GM18861 (cell line): Measurements from ENCODE around the gene USP20.

ENCODE experiments used
- ATAC-seq: cut with Tn5 transposase; IDR thresholded peaks from one replicate; pipeline ENCODE4 v1.9.1; 2021; ENCODE audit not compliant: unreplicated experiment

USP20 gene

DNA sequence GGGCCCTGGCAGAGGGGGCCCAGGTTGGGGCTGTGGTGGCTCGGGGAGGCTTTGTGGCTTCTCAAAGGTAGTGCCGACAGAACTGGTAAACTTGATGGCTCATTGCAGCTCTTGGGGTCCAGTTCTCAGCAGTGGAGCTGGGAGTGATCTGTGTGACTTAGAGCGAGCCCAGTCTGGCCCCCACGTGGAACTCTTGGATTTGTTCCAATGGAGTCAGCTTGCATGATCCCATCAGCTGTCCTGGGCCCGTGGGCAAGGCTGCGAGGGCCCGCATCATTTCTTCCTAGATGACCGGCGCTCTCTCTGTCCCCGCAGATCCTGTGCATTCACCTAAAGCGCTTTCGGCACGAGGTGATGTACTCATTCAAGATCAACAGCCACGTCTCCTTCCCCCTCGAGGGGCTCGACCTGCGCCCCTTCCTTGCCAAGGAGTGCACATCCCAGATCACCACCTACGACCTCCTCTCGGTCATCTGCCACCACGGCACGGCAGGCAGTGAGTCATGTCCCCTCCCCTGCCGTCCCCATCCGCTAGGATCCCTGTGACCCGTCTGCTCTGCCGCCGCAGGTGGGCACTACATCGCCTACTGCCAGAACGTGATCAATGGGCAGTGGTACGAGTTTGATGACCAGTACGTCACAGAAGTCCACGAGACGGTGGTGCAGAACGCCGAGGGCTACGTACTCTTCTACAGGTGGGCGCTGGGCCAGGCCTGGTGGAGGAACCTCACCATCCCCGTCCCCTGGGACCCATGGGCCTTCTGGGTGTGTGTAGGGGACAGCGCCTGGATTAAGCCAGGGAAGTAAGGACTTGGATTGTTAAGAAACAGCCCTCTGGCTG, 39.2 kb downstream of the USP20 start:
- ATAC-seq, result no peak

GRCh38 chr9:129875181-129875611, 39.9 kb downstream of the USP20 start:
- no peak for ATAC-seq

GRCh38 chr9:129875687-129876395, 40.6 kb downstream of the USP20 start:
- no peak for ATAC-seq

- ATAC-seq, result no peak
These were observed 41.6 kb downstream of the USP20 start for GRCh38 chr9:129876815-129877214.

- ATAC-seq, result no peak
These were observed 43.0 kb downstream of the USP20 start for GRCh38 chr9:129878291-129878690.

DNA sequence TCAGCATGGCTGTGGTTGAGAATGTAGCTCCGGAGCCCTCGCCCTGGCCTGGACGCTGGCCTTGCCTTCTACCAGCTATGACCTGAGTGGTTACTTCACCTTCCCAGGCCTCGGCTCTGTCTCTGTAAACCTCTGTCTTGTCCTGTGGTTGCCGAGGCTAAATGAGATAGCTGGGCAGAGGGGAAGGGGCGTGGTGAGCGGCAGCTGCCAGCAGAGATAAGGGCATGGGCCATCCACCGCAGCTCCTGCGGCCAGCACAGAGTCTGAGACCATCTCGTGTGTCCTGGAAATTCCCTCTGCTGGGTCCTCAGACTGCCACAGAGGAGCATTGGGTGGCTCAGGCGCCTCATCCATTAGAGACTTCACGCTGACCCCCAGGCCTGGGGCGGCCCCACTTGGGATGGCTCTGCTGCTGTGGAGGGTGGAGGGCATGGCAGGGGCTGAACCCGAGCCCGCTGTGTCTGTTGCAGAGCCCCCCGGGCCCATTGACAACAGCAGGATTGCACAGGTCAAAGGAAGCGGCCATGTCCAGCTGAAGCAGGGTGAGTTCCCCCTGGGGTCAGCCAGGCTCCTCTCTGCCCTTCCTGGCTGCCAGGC, 43.9 kb downstream of the USP20 start:
- no peak for ATAC-seq

GRCh38 chr9:129879991-129880653, 44.9 kb downstream of the USP20 start:
- no peak for ATAC-seq

DNA sequence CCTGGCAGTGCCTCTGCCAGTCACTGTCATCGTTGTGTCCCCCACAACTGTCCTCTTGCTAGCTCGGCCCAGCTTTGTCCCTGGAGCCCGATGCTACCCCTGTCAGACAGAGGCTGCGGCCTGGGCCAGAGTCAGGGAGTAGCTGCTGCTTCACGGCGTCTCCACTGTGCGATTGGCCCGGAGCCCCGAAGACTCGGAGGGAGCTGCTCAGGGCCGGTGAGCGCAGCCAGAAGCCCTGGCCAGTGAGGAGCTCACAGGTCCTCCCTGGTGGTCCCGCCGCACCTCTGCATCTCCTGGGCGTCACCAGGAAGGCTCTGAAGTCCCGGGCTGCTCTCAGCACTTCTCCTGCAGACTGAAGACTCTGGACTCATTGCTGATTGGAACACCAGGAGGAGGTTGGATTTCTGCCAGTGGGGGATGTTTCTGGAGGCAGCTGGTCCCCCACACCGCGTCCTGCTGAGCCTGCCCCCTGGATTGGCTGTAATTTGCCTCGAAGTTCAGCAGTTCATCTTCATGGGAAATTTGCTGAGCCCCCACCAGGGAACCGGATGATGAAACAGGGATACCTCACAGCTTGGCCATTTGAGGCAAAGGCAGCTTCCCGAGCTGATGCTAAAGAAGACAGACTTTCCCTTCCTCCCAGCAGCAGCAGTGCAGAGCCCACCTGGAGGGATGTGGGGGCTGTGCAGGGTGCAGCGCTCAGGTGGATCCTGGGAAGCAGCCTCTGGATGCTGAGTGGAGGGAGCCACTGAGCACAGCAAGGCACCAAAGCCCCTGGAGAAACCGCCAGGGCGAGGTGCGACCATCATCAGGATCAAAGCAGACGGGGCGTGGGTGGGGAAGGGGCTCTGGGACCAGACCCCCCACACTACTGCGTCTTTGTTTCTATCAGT, 45.6 kb downstream of the USP20 start:
- no peak for ATAC-seq

DNA sequence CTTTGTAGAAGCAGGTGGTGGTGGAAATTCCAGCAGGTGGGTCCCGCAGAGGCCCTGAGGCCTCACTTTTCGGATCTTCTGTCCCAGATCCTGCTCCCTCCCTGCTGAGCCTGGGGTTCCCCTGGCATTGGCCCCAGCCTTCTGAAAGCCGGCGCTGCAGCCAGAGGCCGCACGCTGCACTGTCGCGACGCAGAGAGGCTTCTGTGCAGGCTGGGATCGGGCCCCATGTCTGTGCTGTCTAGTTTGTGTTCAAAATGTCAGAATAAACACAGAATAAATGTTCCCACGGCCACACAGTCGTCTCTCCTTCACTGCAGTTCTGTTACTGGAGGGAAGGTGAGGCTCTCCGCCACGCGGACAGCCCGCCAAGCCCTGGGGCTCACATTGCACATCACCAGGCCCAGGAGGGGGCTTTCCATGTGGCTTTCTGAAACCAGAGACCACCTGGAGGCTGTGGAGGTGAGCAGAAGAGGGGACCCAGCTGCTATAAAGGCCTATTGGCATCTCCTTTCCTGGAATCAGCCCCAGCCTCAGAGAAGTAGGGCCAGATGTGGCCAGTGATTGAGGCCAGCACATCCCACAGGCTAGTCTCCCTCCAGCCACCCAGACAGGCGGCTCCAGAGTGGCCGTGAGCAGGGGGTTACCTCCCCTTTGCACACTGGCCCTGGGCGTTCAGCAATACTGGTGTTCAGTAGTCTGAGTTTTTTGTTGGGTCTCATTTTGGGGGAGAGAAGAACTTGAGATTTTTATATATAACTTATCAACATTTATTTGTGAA, 46.5 kb downstream of the USP20 start:
- no peak for ATAC-seq

DNA sequence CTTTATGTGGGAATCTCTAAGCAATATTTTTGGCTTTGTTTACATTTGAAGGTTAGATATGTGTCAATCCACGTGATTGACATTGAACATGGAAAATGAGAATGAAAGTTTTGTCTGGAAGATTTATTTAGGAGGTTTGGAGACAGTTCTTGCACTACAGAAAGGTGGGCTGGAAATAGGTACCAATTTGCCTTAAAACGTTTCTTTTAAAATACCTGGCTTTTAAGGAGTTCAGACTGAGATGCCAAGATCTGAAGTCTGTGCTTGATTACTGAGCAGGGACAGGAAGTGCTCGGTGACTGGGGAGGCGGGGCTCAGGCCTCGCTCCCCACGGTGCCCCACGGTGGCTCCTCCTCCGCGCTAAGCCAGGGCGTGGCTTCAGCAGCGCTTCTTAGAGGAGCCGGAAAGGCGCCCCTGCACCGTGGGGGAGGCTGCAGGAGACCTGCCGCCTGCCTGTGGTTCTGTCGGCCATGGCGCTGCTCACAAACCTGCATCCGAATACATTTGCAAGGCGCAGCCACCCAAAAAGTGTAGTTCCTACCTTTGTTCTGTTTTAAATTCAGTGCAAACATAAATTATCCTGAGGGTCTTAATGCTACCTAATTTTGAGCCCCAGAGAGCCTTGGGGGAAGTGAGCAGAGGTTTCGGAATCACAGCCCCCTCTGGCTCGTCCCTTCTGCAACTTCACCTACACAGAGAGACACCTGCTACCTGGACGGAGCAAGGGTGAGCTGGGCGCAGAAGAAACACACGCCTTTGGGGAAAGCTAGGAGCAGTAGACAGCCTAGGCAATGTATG, 49.2 kb downstream of the USP20 start:
- ATAC-seq, result peak; percentile 28

- no peak for ATAC-seq
These were observed 49.9 kb downstream of the USP20 start for GRCh38 chr9:129885018-129885669.

DNA sequence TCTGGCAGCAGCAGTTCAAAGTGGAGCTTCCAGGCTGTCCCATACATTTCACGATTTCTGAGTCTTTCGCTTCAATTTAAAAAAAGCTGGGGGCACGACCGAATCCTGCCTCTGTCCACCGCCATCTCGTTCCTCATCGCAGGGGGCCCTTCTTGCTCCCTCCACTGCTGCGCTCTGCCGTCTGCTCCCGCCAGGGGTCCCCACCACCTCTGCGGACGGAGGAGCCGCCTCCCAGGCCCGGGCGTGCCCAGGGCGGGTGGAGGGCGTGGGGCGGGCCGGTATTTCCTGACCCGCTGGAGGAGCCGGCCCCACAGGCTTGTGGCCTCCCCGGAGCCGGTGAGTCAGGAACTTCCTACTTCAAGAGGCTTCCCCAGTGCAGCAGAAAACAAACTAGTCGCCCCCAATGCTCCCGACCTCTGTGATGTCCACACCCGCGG, 50.4 kb downstream of the USP20 start:
- ATAC-seq, result no peak

GRCh38 chr9:129886226-129887174, 51.2 kb downstream of the USP20 start:
- no peak for ATAC-seq

DNA sequence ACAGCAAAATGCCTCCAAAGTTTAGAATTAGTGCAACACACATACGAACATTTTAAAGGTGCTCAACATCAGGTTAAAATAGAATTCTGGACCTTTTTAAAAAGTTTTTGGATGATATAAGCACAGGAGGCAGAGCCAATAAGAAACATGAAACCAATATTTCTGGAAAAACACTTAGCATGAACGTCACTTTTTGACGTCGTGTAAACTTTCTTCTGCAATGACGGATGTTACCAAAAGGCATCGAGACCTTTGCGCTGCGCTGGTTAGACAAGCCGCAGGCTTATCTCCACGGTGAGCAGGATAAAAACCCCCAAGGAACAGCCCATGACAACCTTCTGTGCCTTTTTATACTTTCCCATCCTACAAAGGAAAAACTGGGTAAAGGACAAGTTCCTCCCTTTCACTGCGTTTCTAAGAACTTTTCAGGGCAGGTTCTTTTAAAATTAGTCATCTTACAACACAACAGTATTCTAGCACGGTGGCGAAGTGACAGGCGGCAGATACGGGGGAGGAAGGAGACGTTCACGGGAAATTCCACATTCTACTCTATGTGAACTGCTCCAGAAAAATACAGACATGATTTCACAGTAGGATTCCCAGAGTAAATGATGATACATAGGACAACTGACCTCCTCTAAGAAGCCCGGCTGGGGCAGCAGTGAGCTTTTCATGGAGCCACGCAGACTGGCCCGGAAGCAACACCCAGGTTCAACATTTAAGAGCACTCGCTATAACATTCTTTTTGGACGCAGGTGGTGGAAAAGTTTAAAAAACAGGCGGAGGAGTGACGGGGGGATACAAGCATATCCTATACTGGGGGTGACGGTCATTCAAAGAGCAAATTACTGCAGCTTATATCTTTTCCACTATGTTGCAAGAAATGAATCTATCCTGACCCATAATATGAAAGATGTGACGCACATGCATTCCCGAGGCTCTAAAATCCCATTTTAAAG, 52.4 kb downstream of the USP20 start:
- no peak for ATAC-seq

DNA sequence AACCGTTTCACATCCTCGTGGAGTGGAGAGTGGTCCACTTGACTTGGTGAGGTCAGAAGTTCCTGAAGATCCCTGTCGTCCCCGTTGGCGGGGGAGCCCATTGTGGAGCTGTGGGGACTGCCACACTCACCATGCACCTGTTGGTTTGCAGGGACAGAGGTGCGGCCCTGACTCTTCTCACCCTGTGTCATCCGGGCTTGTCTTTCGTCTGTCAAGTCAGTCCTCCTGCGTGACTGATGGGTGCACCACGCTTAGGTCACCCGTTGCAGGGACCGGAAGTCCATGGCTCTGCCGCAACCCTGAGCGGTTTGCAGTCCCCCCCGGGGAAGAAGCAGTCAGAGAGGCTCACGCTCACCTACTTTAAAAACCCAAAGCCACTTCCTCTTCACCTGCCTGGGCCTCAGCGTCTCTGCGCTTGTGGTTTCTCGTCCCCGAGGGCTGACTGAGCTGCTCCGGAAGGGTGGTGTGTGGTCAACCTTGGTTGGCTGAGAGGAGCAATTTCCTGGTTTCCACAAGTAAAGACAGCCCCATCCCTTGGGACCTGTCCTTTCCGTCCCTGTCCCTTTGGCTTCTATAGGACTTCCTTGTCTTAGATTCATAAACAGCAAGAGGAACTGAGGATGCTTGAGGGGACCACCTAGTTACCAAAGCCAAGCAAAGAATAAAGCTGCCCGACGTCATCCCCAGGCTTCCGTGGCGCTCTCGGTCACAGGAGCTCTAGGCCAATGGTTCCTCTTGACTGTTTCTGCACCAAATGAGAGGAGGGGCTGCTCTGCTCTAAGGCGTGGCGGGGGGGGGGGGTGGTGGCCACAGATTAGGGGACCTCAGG, 53.2 kb downstream of the USP20 start:
- peak; percentile 40 for ATAC-seq
